Epithelial cell of proximal tubule (primary cell): ENCODE data around the gene CHST12. TPM values are rescaled to one million over a fixed set of nuclear protein-coding genes. Genes with fewer than 3 reads are reported as not detected.
"Not testable (repeated sequence)": the region's sequence is repeated elsewhere in the genome, so short reads cannot be mapped to it uniquely, and the experiment has no call there.

Source experiments
- DNase-seq: peaks from one replicate; pipeline ENCODE4 v3.0.0-alpha.2; 2011; ENCODE audit warnings: low read depth
- H3K4me3 ChIP-seq: 2 replicates; pipeline ENCODE4 v1.5.1; 2011; ENCODE audit warnings: low read depth, mild to moderate bottlenecking, low read length
- total RNA-seq: library from RNA; depleted of rRNA; stranded (reverse); fragments of >200 nt; gene quantifications from 2 replicates; pipeline ENCODE4 v1.2.3, GENCODE V29; 2015
- TF ChIP-seq, protein P1 (sequence below): conservative IDR thresholded peaks from 2 replicates; pipeline ENCODE4 v1.5.1; 2012; ENCODE audit warnings: low read depth, mild to moderate bottlenecking, low read length

CHST12 gene
- total RNA-seq, 1 donor from 2014 or later = 10.6 TPM

DNA sequence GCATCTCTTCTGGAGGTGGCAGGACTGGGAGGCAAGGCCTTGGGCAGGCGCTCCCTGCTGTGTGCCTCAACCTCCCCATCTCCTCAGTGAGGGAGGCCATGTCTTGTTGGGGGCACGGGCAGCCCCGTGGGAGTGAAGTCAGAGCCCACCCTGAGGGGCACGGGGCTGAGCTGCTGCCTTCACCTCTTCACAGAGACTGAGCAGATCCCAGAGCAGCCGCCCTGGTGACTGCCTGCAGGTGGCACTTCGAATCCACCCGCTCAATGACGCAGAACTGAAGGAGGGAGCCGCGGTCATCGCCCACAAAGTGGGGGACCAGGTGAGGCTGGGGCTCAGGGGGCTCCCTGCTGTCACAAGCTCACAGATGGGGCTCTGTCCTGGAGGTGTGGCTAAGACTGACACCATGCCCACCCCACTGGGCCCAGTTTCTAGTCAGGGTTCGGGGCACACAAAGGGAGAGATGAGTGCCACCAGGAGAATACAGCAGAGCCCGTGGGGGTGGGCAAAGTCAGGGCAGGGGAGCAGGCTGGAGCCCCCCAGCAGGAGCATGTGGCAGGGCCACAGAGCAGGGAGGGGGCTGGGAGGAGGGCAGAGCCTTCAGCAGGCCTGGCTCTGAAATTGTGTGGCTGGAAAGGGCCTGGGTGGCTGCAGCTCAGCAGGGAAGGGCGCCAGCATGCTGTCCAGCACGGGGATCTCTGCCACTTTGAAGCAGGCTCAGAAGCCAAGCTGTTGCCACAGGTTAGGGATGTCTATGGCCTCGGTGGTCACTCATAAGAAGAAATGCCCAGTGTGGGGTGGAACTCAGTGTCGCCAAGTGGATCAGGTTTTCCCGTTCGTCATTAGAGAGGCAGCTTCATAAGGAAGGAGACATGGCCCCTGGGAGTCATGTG is 18.8 kb upstream of the CHST12 start:
- DNase-seq = no peak
- TF ChIP-seq, protein P1, sequence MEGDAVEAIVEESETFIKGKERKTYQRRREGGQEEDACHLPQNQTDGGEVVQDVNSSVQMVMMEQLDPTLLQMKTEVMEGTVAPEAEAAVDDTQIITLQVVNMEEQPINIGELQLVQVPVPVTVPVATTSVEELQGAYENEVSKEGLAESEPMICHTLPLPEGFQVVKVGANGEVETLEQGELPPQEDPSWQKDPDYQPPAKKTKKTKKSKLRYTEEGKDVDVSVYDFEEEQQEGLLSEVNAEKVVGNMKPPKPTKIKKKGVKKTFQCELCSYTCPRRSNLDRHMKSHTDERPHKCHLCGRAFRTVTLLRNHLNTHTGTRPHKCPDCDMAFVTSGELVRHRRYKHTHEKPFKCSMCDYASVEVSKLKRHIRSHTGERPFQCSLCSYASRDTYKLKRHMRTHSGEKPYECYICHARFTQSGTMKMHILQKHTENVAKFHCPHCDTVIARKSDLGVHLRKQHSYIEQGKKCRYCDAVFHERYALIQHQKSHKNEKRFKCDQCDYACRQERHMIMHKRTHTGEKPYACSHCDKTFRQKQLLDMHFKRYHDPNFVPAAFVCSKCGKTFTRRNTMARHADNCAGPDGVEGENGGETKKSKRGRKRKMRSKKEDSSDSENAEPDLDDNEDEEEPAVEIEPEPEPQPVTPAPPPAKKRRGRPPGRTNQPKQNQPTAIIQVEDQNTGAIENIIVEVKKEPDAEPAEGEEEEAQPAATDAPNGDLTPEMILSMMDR = peak; percentile 28
- no peak overlapping the region for H3K4me3 ChIP-seq

DNA sequence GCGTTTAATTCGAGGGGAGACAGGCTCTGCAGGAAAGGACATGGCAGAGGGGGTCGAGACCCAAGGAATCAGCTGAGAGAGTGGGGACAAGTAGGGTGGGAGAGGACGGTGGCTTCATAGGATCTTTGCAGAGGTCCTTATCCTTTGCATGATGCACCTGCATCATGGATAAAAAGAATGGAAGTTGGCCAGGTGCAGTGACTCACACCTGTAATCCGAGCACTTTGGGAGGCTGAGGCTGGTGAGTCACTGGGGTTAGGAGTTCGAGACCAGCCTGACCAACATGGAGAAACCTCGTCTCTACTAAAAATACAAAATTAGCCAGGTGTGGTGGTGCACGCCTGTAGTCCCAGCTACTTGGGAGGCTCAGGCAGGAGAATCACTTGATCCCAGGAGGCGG is 17.3 kb upstream of the CHST12 start:
- H3K4me3 ChIP-seq, DNase-seq: not testable (repeated sequence)

DNA sequence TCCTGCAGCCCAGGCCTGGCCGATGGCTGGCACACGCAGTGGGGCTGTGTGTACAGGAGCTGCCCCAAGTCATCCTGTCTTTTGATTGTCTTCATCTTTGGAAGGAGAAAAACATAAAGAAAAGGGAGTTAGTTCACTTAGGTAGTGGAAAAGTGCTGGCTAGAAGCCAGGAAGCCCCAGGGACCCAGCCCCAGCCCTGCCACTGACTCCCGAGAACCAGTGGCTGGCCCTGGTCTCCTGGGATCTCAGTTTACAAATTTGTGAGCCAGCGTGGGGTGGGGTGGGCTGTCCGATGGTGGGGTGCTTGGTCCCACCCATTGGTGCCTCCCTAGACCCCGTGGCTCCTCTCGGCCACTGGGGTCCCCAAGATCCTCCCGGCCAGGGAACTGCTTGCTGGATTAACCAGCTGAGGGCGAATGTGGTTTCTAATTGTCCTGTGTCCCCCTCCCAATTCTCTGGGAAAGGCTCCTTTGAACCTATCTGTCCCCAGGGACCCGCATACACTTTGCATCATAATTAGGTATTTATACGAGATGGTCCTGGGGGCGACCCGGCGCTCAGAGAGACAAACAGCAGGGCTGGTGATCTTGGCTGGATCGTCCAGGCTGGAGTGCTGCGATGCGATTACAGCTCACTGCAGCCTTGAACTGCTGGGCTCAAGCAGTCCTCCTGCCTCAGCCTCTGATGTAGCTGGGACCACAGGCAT is 16.3 kb upstream of the CHST12 start:
- no peak overlapping the region for H3K4me3 ChIP-seq
- no peak for DNase-seq
- TF ChIP-seq, protein P1 = no peak

DNA sequence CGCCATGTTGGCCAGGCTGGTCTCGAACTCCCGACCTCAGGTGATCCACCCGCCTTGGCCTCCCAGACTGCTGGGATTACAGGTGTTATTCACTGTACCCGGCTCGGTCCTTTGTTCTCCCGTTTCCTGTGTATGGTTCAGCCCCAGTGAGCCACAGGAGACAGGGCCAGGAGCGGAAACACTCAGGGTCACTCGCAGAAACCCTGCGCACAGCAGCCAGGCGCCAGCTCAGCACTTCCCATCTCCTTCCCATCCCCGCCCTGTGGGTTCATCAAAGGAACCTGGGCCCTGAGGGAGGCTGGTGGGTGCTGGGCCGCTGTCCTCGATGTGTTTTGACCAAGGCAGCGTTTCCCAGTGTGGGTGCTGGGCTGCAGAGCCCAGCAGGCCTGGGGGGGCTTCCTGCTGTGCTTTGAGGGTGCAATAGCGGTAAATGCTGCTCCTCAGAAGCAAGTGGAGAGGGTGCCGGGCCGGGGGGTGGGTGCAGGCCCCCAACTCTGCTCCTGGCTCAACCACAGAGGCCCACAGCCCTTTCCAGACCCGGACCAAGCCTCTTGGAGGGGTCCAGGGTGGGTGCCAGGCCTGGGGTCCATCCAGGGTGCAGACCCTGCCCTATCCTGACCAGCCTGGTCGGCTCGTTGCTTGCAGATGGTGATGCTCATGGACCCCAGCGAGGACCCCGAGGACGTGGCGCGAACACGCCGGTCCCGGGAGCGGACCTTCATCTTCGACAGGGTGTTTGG is 15.3 kb upstream of the CHST12 start:
- DNase-seq = no peak
- TF ChIP-seq, protein P1 = no peak
- no peak overlapping the region for H3K4me3 ChIP-seq

DNA sequence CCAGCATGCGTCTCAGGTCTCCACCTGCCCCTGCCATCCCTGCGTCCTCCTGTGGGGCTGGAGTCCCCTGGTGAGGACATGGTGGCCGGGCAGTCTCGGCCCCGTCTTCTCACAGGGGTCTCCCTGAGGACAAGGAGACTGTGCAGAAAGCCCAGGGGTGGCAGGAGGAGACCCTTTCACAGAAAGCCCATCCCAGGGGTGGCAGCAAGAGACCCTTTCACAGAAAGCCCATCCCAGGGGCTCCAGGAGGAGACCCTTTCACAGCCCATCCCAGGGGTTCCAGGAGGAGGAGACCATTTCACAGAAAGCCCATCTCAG is 14.8 kb upstream of the CHST12 start:
- TF ChIP-seq, protein P1 = no peak
- H3K4me3 ChIP-seq = no peak overlapping the region
- no peak for DNase-seq

DNA sequence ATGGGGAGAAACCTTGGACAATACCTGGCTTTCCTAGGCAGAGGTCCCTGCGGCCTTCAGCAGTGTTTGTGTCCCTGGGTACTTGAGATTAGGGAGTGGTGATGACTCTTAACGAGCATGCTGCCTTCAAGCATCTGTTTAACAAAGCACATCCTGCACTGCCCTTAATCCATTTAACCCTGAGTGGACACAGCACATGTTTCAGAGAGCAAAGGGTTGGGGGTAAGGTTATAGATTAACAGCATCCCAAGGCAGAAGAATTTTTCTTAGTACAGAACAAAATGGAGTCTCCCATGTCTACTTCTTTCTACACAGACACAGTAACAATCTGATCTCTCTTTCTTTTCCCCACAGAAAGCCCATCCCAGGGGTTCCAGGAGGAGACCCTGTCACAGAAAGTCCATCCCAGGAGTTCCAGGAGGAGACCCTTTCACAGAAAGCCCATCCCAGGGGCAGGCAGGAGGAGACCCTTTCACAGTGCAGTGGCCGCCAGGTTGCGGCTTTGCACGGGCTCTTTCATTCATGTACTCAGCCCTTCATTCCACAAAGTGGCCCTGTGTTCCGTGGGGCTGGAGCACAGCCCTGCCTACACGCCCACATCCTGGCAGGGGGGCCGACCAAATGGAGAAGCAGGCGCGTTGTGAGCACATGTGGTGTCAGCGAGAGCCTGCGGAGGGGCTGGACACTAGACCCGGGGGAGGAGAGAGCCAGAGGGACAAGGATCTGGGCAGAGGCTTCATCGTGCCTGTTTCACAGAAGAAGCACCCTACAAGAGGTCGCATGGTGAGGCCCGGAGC is 13.2 kb upstream of the CHST12 start:
- not testable (repeated sequence) for H3K4me3 ChIP-seq, DNase-seq

DNA sequence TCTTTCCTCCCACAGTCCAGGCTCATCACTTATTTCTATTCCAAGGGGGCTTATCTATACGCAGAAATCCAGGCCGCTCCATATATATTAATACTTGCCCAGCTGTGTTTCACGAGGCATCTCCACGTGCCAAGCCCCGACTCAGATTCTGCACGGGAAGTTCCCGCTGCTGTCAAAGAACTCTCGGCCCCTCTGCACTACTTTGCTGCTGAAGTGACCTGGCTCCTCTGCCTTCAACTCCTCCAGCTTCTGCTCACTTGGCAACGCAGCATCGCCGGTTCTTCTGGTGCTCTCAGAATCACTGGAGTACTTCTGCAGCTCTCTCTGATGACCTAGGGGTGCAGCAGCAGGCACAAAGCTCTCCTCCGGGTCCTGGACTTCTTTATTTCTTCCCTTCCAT is 9.7 kb upstream of the CHST12 start:
- no peak for DNase-seq
- no peak overlapping the region for H3K4me3 ChIP-seq
- TF ChIP-seq, protein P1 = no peak
